ENCODE measurements around the gene LYPD6. TPM values are rescaled to one million over a fixed set of nuclear protein-coding genes. Genes with fewer than 3 reads are reported as not detected.

LYPD6 gene
- total and polyA plus RNA-seq, 2 experiments from 2014 or later = 4.9 to 12.4 TPM

DNA sequence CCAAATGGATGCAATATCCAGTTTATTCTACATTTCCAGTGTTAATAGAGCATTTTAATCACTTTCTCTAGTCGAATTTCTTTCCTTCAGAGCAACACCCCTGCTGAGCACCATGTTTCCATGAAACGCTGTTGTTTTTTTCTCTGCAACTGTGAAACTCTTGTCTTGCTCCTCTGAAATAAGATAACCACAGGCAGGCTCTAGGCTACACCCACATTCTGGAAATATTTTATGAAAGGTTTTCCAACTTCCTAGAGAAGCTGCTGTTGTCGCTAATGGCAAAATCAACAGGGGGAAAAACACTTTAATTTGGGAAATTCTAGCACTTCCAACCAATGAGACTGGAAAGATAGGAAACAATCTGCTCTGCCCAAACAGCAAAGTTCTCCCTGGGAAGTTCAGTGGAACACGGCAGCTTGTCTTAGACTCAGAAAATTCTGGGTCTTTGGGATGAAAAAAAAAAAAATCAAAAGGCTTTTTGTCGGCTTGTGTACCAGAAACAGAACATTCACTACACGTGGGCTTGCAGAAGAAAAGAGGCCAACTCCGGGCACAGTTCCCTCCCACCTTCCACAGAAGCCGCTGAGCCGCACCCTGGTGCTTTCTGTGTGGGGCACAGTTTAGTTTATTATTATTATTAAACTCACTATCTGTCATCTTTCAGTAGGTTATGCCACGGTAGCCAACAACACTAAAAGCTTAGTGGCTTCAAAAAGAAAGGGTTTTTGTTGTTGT is 158.5 kb downstream of the LYPD6 start (continued):
- TF ChIP-seq, protein P1, sequence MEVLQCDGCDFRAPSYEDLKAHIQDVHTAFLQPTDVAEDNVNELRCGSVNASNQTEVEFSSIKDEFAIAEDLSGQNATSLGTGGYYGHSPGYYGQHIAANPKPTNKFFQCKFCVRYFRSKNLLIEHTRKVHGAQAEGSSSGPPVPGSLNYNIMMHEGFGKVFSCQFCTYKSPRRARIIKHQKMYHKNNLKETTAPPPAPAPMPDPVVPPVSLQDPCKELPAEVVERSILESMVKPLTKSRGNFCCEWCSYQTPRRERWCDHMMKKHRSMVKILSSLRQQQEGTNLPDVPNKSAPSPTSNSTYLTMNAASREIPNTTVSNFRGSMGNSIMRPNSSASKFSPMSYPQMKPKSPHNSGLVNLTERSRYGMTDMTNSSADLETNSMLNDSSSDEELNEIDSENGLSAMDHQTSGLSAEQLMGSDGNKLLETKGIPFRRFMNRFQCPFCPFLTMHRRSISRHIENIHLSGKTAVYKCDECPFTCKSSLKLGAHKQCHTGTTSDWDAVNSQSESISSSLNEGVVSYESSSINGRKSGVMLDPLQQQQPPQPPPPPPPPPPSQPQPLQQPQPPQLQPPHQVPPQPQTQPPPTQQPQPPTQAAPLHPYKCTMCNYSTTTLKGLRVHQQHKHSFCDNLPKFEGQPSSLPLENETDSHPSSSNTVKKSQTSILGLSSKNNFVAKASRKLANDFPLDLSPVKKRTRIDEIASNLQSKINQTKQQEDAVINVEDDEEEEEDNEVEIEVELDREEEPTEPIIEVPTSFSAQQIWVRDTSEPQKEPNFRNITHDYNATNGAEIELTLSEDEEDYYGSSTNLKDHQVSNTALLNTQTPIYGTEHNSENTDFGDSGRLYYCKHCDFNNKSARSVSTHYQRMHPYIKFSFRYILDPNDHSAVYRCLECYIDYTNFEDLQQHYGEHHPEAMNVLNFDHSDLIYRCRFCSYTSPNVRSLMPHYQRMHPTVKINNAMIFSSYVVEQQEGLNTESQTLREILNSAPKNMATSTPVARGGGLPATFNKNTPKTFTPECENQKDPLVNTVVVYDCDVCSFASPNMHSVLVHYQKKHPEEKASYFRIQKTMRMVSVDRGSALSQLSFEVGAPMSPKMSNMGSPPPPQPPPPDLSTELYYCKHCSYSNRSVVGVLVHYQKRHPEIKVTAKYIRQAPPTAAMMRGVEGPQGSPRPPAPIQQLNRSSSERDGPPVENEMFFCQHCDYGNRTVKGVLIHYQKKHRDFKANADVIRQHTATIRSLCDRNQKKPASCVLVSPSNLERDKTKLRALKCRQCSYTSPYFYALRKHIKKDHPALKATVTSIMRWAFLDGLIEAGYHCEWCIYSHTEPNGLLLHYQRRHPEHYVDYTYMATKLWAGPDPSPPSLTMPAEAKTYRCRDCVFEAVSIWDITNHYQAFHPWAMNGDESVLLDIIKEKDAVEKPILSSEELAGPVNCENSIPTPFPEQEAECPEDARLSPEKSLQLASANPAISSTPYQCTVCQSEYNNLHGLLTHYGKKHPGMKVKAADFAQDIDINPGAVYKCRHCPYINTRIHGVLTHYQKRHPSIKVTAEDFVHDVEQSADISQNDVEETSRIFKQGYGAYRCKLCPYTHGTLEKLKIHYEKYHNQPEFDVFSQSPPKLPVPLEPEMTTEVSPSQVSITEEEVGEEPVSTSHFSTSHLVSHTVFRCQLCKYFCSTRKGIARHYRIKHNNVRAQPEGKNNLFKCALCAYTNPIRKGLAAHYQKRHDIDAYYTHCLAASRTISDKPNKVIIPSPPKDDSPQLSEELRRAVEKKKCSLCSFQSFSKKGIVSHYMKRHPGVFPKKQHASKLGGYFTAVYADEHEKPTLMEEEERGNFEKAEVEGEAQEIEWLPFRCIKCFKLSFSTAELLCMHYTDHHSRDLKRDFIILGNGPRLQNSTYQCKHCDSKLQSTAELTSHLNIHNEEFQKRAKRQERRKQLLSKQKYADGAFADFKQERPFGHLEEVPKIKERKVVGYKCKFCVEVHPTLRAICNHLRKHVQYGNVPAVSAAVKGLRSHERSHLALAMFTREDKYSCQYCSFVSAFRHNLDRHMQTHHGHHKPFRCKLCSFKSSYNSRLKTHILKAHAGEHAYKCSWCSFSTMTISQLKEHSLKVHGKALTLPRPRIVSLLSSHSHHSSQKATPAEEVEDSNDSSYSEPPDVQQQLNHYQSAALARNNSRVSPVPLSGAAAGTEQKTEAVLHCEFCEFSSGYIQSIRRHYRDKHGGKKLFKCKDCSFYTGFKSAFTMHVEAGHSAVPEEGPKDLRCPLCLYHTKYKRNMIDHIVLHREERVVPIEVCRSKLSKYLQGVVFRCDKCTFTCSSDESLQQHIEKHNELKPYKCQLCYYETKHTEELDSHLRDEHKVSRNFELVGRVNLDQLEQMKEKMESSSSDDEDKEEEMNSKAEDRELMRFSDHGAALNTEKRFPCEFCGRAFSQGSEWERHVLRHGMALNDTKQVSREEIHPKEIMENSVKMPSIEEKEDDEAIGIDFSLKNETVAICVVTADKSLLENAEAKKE (CRISPR knock-in tag; IDR thresholded peaks at IDR 0.05) = no peak
- TF ChIP-seq ZNF114 (CRISPR knock-in tag; IDR thresholded peaks at IDR 0.05) (no peak), CREB1 (CRISPR knock-in tag; IDR thresholded peaks at IDR 0.05; ENCODE audit: low read depth) (no peak), NANOG (IDR thresholded peaks at IDR 0.05; ENCODE audit: borderline replicate concordance) (no peak), EZH2 (IDR thresholded peaks at IDR 0.05; ENCODE audit: low read depth, unreplicated experiment) (no peak), EZH2phosphoT487 (IDR thresholded peaks at IDR 0.05; ENCODE audit: unreplicated experiment) (no peak), POLR2AphosphoS5 (IDR thresholded peaks at IDR 0.05; ENCODE audit: low read depth) (no peak), ZNF331 (CRISPR knock-in tag; IDR thresholded peaks at IDR 0.05; ENCODE audit: low read depth) (no peak), STAT1 (IDR thresholded peaks at IDR 0.05; ENCODE audit: unreplicated experiment) (no peak)
- TF ChIP-seq, protein P2, sequence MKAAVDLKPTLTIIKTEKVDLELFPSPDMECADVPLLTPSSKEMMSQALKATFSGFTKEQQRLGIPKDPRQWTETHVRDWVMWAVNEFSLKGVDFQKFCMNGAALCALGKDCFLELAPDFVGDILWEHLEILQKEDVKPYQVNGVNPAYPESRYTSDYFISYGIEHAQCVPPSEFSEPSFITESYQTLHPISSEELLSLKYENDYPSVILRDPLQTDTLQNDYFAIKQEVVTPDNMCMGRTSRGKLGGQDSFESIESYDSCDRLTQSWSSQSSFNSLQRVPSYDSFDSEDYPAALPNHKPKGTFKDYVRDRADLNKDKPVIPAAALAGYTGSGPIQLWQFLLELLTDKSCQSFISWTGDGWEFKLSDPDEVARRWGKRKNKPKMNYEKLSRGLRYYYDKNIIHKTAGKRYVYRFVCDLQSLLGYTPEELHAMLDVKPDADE (IDR thresholded peaks at IDR 0.05) = no peak

All from GM23338 (cell line).